HEK293 (cell line): ENCODE data around the gene BICRAL.

Experiments used
- CTCF ChIA-PET: fragments of 350-600 bp; formaldehyde crosslinking; extraction: SDS; loops from one replicate; lab custom pipeline; 2021; ENCODE audit warnings: antibody characterized with exemption; lab: Yijun Ruan, JAX
- POLR2A ChIA-PET: fragments of 300-600 bp; formaldehyde crosslinking; extraction: SDS; loops from one replicate; lab custom pipeline; 2020; ENCODE audit warnings: antibody characterized with exemption, inconsistent platforms; lab: Yijun Ruan, JAX
- H3K27ac ChIP-seq: fragments of 200-500 bp; sonication (Bioruptor generic); 2 replicates; pipeline ENCODE4 v1.5.1; 2014; ENCODE audit warnings: low read depth, low read length, control low read depth, inconsistent platforms; ENCODE audit errors: extremely low read depth
- H3K36me3 ChIP-seq, 2 experiments: fragments of 200-500 bp in 1 of 2; sonication (Bioruptor generic) in 1 of 2; 1 replicate in 1 of 2; 2 replicates in 1 of 2; pipeline ENCODE4 v1.5.1; 2014 to 2017; ENCODE audit warnings: inconsistent platforms in 2 of 2, low read length in 2 of 2; ENCODE audit not compliant: control insufficient read depth in 2 of 2, insufficient read depth in 1 of 2
- H3K4me1 ChIP-seq: fragments of 200-500 bp; sonication (Bioruptor generic); 2 replicates; pipeline ENCODE4 v1.5.1; 2014; ENCODE audit warnings: mild to moderate bottlenecking, low read length, inconsistent platforms; ENCODE audit not compliant: control insufficient read depth, insufficient read depth
- H3K4me3 ChIP-seq: 2 replicates; pipeline ENCODE4 v1.5.1; 2011; ENCODE audit warnings: low read depth, mild to moderate bottlenecking, control low read depth, low read length, moderate library complexity
- H3K9me3 ChIP-seq: fragments of 200-500 bp; sonication (Bioruptor generic); 2 replicates; pipeline ENCODE4 v1.5.1; 2014; ENCODE audit warnings: low read depth, low read length, inconsistent platforms; ENCODE audit not compliant: control insufficient read depth, insufficient read depth
- AEBP2 ChIP-seq: fragments of 450-650 bp; formaldehyde crosslinking; IDR thresholded peaks from 2 replicates; pipeline ENCODE4 v1.5.1; 2016; ENCODE audit warnings: missing biosample characterization, missing genetic modification characterization, borderline replicate concordance
- BCL11B ChIP-seq: fragments of 450-650 bp; formaldehyde crosslinking; IDR thresholded peaks from 2 replicates; pipeline ENCODE4 v1.5.1; 2016; ENCODE audit warnings: low read depth, missing biosample characterization, missing genetic modification characterization
- GLI4 ChIP-seq: fragments of 450-650 bp; formaldehyde crosslinking; IDR thresholded peaks from 2 replicates; pipeline ENCODE4 v1.5.1; 2016; ENCODE audit warnings: missing biosample characterization, missing genetic modification characterization
- GLIS2 ChIP-seq: fragments of 450-650 bp; formaldehyde crosslinking; IDR thresholded peaks from 2 replicates; pipeline ENCODE4 v1.5.1; 2016; ENCODE audit warnings: missing biosample characterization, missing genetic modification characterization
- KLF1 ChIP-seq: fragments of 450-650 bp; formaldehyde crosslinking; IDR thresholded peaks from 2 replicates; pipeline ENCODE4 v1.5.1; 2016; ENCODE audit warnings: missing biosample characterization, missing genetic modification characterization
- KLF10 ChIP-seq: fragments of 450-650 bp; IDR thresholded peaks from 2 replicates; pipeline ENCODE4 v1.5.1; 2018; ENCODE audit warnings: missing biosample characterization, mild to moderate bottlenecking, missing genetic modification characterization
- OSR2 ChIP-seq: fragments of 450-650 bp; formaldehyde crosslinking; IDR thresholded peaks from 2 replicates; pipeline ENCODE4 v1.5.1; 2016; ENCODE audit warnings: missing biosample characterization, missing genetic modification characterization
- PRDM6 ChIP-seq: fragments of 450-650 bp; formaldehyde crosslinking; IDR thresholded peaks from 2 replicates; pipeline ENCODE4 v1.5.1; 2017; ENCODE audit warnings: missing biosample characterization, missing genetic modification characterization
- YY2 ChIP-seq: fragments of 450-650 bp; formaldehyde crosslinking; IDR thresholded peaks from 2 replicates; pipeline ENCODE4 v1.5.1; 2016; ENCODE audit warnings: missing biosample characterization, missing genetic modification characterization
- ZBTB20 ChIP-seq: fragments of 450-650 bp; formaldehyde crosslinking; IDR thresholded peaks from 2 replicates; pipeline ENCODE4 v1.5.1; 2016; ENCODE audit warnings: missing biosample characterization, missing genetic modification characterization
- ZNF140 ChIP-seq: fragments of 450-650 bp; formaldehyde crosslinking; IDR thresholded peaks from 2 replicates; pipeline ENCODE4 v1.5.1; 2016; ENCODE audit warnings: missing biosample characterization, missing genetic modification characterization
- ZNF26 ChIP-seq: fragments of 450-650 bp; formaldehyde crosslinking; IDR thresholded peaks from 2 replicates; pipeline ENCODE4 v1.5.1; 2016; ENCODE audit warnings: missing biosample characterization, missing genetic modification characterization
- ZNF350 ChIP-seq: fragments of 450-650 bp; formaldehyde crosslinking; IDR thresholded peaks from 2 replicates; pipeline ENCODE4 v1.5.0; 2017; ENCODE audit warnings: missing biosample characterization, mild to moderate bottlenecking, missing genetic modification characterization
- ZNF404 ChIP-seq: fragments of 450-650 bp; formaldehyde crosslinking; IDR thresholded peaks from 2 replicates; pipeline ENCODE4 v1.5.1; 2017; ENCODE audit warnings: missing biosample characterization, missing genetic modification characterization
- ZNF488 ChIP-seq: fragments of 450-650 bp; formaldehyde crosslinking; IDR thresholded peaks from 2 replicates; pipeline ENCODE4 v1.5.1; 2016; ENCODE audit warnings: missing biosample characterization, missing genetic modification characterization
- ZNF518A ChIP-seq: fragments of 450-650 bp; formaldehyde crosslinking; conservative IDR thresholded peaks from 2 replicates; pipeline ENCODE4 v1.5.1; 2016; ENCODE audit warnings: low read depth, missing biosample characterization, missing genetic modification characterization
- ZNF626 ChIP-seq: fragments of 450-650 bp; sonication (Bioruptor Pico); formaldehyde crosslinking; IDR thresholded peaks from 2 replicates; pipeline ENCODE4 v1.5.1; 2018; ENCODE audit warnings: missing biosample characterization, missing genetic modification characterization, inconsistent platforms
- ZNF704 ChIP-seq: fragments of 450-650 bp; formaldehyde crosslinking; IDR thresholded peaks from 2 replicates; pipeline ENCODE4 v1.5.1; 2016; ENCODE audit warnings: missing biosample characterization, missing genetic modification characterization
- ZNF768 ChIP-seq: fragments of 450-650 bp; formaldehyde crosslinking; IDR thresholded peaks from 2 replicates; pipeline ENCODE4 v1.5.1; 2018; ENCODE audit warnings: missing biosample characterization, mild to moderate bottlenecking, missing genetic modification characterization
- ZNF785 ChIP-seq: fragments of 450-650 bp; formaldehyde crosslinking; IDR thresholded peaks from 2 replicates; pipeline ENCODE4 v1.5.1; 2016; ENCODE audit warnings: missing biosample characterization, missing genetic modification characterization
- ZNF843 ChIP-seq: fragments of 450-650 bp; formaldehyde crosslinking; IDR thresholded peaks from 2 replicates; pipeline ENCODE4 v1.5.1; 2016; ENCODE audit warnings: missing biosample characterization, missing genetic modification characterization

BICRAL gene

GRCh38 chr6:42761287-42762067, 20.4 kb upstream of the BICRAL start:
- CTCF ChIA-PET = interaction anchor here (0.6 to 1.2 kb wide), 7 partner anchors 14 to 1131 kb away, joined by 3 to 7 read pairs (median 3); no protein-coding TSS in a partner anchor
- no peak overlapping the region for H3K27ac ChIP-seq
- H3K4me3 ChIP-seq = no peak overlapping the region
- TF ChIP-seq ZNF488 = no peak
- 0 out of 2 replicates have a peak, but pooled peaks have one; percentile 7 for TF ChIP-seq ZNF768 (tag by site-specific recombination)
- no peaks in the 10 kb centered on the region for H3K9me3 ChIP-seq
- H3K4me1 ChIP-seq = no peaks in the 10 kb centered on the region; the same call in 1 of the 2 replicates
- H3K36me3 ChIP-seq = no peaks in the 10 kb centered on the region; a peak in 1 of 3 replicates
- POLR2A ChIA-PET = interaction anchor here (0.6 to 2.0 kb wide), 3 partner anchors 14 to 21 kb away, joined by 6 to 8 read pairs (median 6); partner anchors contain the start of gene TBCC

- ChIA-PET CTCF (interaction anchor here (0.6 to 1.2 kb wide), 5 partner anchors 15 to 167 kb away, joined by 3 to 7 read pairs (median 5); no protein-coding TSS in a partner anchor), POLR2A (interaction anchor here (0.6 to 1.5 kb wide), 4 partner anchors 16 to 127 kb away, joined by 3 to 7 read pairs (median 5); partner anchors contain the start of gene TBCC)
- no peak overlapping the region for H3K4me3 ChIP-seq
- no peaks in the 10 kb centered on the region; a peak in 1 of 3 replicates for H3K36me3 ChIP-seq
- H3K4me1 ChIP-seq = no peaks in the 10 kb centered on the region; the same call in 1 of the 2 replicates
- no peak overlapping the region for H3K27ac ChIP-seq
- no peaks in the 10 kb centered on the region for H3K9me3 ChIP-seq
- no peak for TF ChIP-seq YY2 (tag by site-specific recombination)
- no peak for TF ChIP-seq ZNF350 (tag by site-specific recombination)
- no peak for TF ChIP-seq BCL11B (tag by site-specific recombination)
- TF ChIP-seq ZNF843 = peak; percentile 71
- no peak for TF ChIP-seq ZNF704 (tag by site-specific recombination)
- no peak for TF ChIP-seq GLI4 (tag by site-specific recombination)
- TF ChIP-seq ZNF140 (tag by site-specific recombination) = no peak
- no peak for TF ChIP-seq GLIS2 (tag by site-specific recombination)
- no peak for TF ChIP-seq ZNF26
- TF ChIP-seq ZBTB20 (tag by site-specific recombination) = no peak
- no peak for TF ChIP-seq ZNF518A (tag by site-specific recombination)
- TF ChIP-seq KLF1 (tag by site-specific recombination) = peak; percentile 97
- TF ChIP-seq ZNF785 (tag by site-specific recombination) = no peak
- TF ChIP-seq AEBP2 = no peak
- no peak for TF ChIP-seq ZNF404
- no peak for TF ChIP-seq KLF10
- peak; percentile 39; the same call in 1 of the 2 replicates for TF ChIP-seq OSR2 (tag by site-specific recombination)
- no peak for TF ChIP-seq ZNF626 (tag by site-specific recombination)
- TF ChIP-seq PRDM6 (tag by site-specific recombination) = peak; percentile 77
Measured at GRCh38 chr6:42762426-42762859, 19.4 kb upstream of the BICRAL start.
